SIG-M5 treated with dmso at 0.1 percent for 504 hours (cell line): ENCODE results near the gene GSG1L.
"Not testable (repeated sequence)": the region's sequence is repeated elsewhere in the genome, so short reads cannot be mapped to it uniquely, and the experiment has no call there.

Experiments
- DNase-seq: peaks from one replicate; lab custom pipeline; 2025; ENCODE audit not compliant: unreplicated experiment; lab: John Stamatoyannopoulos, UW

The GSG1L gene

GRCh38 chr16:27984121-27984520 lies 79.4 kb downstream of the GSG1L start:
- no peak for DNase-seq

- DNase-seq = no peak
These were observed 80.3 kb downstream of the GSG1L start for GRCh38 chr16:27983244-27983643.

GRCh38 chr16:27982184-27982583 lies 81.3 kb downstream of the GSG1L start:
- no peak for DNase-seq

- DNase-seq = no peak
These were observed 82.4 kb downstream of the GSG1L start for GRCh38 chr16:27980919-27981700.

- DNase-seq = no peak
These were observed 83.3 kb downstream of the GSG1L start for GRCh38 chr16:27980076-27980775.

- DNase-seq = not testable (repeated sequence)
These were observed 83.8 kb downstream of the GSG1L start for GRCh38 chr16:27979668-27980067.

- DNase-seq = no peak
These were observed 84.6 kb downstream of the GSG1L start for GRCh38 chr16:27978876-27979275.

GRCh38 chr16:27977966-27978365 lies 85.5 kb downstream of the GSG1L start:
- no peak for DNase-seq

- no peak for DNase-seq
These were observed 86.5 kb downstream of the GSG1L start for GRCh38 chr16:27976990-27977389.

GRCh38 chr16:27974896-27975540 lies 88.5 kb downstream of the GSG1L start:
- DNase-seq = no peak

GRCh38 chr16:27973678-27974077 lies 89.8 kb downstream of the GSG1L start:
- DNase-seq = no peak

GRCh38 chr16:27972500-27972899 lies 91.0 kb downstream of the GSG1L start:
- peak; percentile 56 for DNase-seq

GRCh38 chr16:27969574-27969973 lies 93.9 kb downstream of the GSG1L start:
- no peak for DNase-seq

GRCh38 chr16:27967169-27967568 lies 96.3 kb downstream of the GSG1L start:
- DNase-seq = no peak

GRCh38 chr16:27966756-27967155 lies 96.8 kb downstream of the GSG1L start:
- DNase-seq = no peak

GRCh38 chr16:27965801-27966200 lies 97.7 kb downstream of the GSG1L start:
- no peak for DNase-seq

GRCh38 chr16:27963471-27963965 lies 100.0 kb downstream of the GSG1L start:
- DNase-seq = no peak

- DNase-seq = no peak
These were observed 101.3 kb downstream of the GSG1L start for GRCh38 chr16:27962197-27962596.

- DNase-seq = no peak
These were observed 102.3 kb downstream of the GSG1L start for GRCh38 chr16:27961296-27961620.

- no peak for DNase-seq
These were observed 102.8 kb downstream of the GSG1L start for GRCh38 chr16:27960619-27961295.

- no peak for DNase-seq
These were observed 103.6 kb downstream of the GSG1L start for GRCh38 chr16:27959914-27960313.
